ENCODE measurements around the gene SAE1. TPM values are rescaled to one million over a fixed set of nuclear protein-coding genes. Genes with fewer than 3 reads are reported as not detected.

SAE1 gene
- polyA plus RNA-seq, 3 donors, result 28.3 to 54.2 (median 46.5) TPM

GRCh38 chr19:47093254-47093653 is 37.4 kb upstream of the SAE1 start:
- no peak for DNase-seq
- Mint-ChIP-seq H3K36me3 (peaks cover 75 to 95% of the 10 kb centered on the region in 2 donors), H3K9me3 (no peaks in the 10 kb centered on the region), H3K4me3 (no peak overlapping the region), H3K4me1 (peaks cover 10% of the 10 kb centered on the region), H3K27ac (peak overlapping the region in 3 of 7 donors; percentile 0 to 65 (median 40)), H3K27me3 (ENCODE audit: low read depth in 3 of 3) (peaks cover 0 to 2% (median 0%) of the 10 kb centered on the region in 3 donors)
- TF ChIP-seq CTCF (IDR thresholded peaks at IDR 0.05), result no peak
- no peaks in the 10 kb centered on the region for H3K27me3 ChIP-seq (ENCODE audit: control insufficient read depth in 2 of 2, insufficient read depth in 2 of 2, low read length in 2 of 2)
- H3K9me3 ChIP-seq (replicated peaks in 1 of 2; ENCODE audit: control insufficient read depth in 1 of 2, insufficient read depth in 1 of 2, low read length in 2 of 2), result no peaks in the 10 kb centered on the region
- H4K20me1 ChIP-seq (ENCODE audit: insufficient read depth, low read length), result peaks cover 66% of the 10 kb centered on the region
- peaks cover 61 to 92% of the 10 kb centered on the region in 2 donors for H3K36me3 ChIP-seq (replicated peaks in 1 of 2; ENCODE audit: control insufficient read depth in 1 of 2, insufficient read depth in 2 of 2, low read length in 2 of 2)
- H2AFZ ChIP-seq (ENCODE audit: insufficient read depth, low read depth, low read length, poor library complexity, severe bottlenecking), result no peak overlapping the region
- no peak overlapping the region for H3K4me2 ChIP-seq (replicated peaks; ENCODE audit: extremely low read depth, low read length, poor library complexity, severe bottlenecking)
- intact Hi-C loops (cut with micrococcal nuclease), result no loop called here
- H3K4me1 ChIP-seq (ENCODE audit: control insufficient read depth in 1 of 2, insufficient read depth in 2 of 2, low read length in 2 of 2), result peaks cover 6 to 10% of the 10 kb centered on the region in 2 donors
- no peak overlapping the region for H3K9ac ChIP-seq (ENCODE audit: insufficient read depth, low read length, poor library complexity, severe bottlenecking)
- H3K27ac ChIP-seq (ENCODE audit: low read depth in 1 of 2, low read length in 2 of 2), result peak overlapping the region in 1 of 2 donors; percentile 22
- WGBS (ENCODE audit: insufficient coverage), result 98% methylated on average over 5 of the region's 5 CpGs
- no peak overlapping the region for H3K4me3 ChIP-seq (replicated peaks in 1 of 3; ENCODE audit: low read depth in 2 of 3, low read length in 3 of 3)
- peaks cover 58% of the 10 kb centered on the region for H3K79me2 ChIP-seq (ENCODE audit: insufficient read depth, low read length)

DNA sequence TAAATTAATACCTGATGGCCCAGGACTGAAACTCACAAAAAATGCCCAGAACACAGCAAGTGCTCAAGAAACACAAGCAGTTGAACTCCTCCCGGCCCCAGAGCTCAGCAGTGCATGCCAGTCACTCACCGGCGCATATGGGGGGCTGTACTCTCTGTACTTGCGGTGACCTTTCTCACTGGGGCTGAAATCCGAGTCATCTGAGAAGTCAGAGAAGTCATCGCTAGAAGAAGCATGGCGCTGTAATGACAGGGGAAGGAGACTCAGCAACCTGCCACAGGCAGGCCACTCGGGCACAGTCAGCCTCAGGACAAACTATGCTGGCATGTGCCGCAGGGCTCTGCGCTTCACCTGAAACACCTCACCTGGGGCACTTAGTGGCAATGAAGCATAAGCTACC is 36.8 kb upstream of the SAE1 start:
- Histone ChIP-seq H3K27ac (ENCODE audit: low read depth in 1 of 2, low read length in 2 of 2) (peak overlapping the region in 1 of 2 donors; percentile 22), H3K79me2 (ENCODE audit: insufficient read depth, low read length) (peaks cover 64% of the 10 kb centered on the region), H3K27me3 (ENCODE audit: control insufficient read depth in 2 of 2, insufficient read depth in 2 of 2, low read length in 2 of 2) (no peaks in the 10 kb centered on the region), H3K36me3 (replicated peaks in 1 of 2; ENCODE audit: control insufficient read depth in 1 of 2, insufficient read depth in 2 of 2, low read length in 2 of 2) (peaks cover 59 to 92% of the 10 kb centered on the region in 2 donors), H3K9ac (ENCODE audit: insufficient read depth, low read length, poor library complexity, severe bottlenecking) (no peak overlapping the region), H3K4me2 (replicated peaks; ENCODE audit: extremely low read depth, low read length, poor library complexity, severe bottlenecking) (no peak overlapping the region), H3K4me1 (ENCODE audit: control insufficient read depth in 1 of 2, insufficient read depth in 2 of 2, low read length in 2 of 2) (peaks cover 6 to 10% of the 10 kb centered on the region in 2 donors), H2AFZ (ENCODE audit: insufficient read depth, low read depth, low read length, poor library complexity, severe bottlenecking) (no peak overlapping the region), H4K20me1 (ENCODE audit: insufficient read depth, low read length) (peaks cover 72% of the 10 kb centered on the region), H3K4me3 (replicated peaks in 1 of 3; ENCODE audit: low read depth in 2 of 3, low read length in 3 of 3) (no peak overlapping the region), H3K9me3 (replicated peaks in 1 of 2; ENCODE audit: control insufficient read depth in 1 of 2, insufficient read depth in 1 of 2, low read length in 2 of 2) (no peaks in the 10 kb centered on the region)
- no peaks in the 10 kb centered on the region for H3K9me3 Mint-ChIP-seq
- TF ChIP-seq CTCF (IDR thresholded peaks at IDR 0.05), result no peak
- peak overlapping the region in 4 of 7 donors; percentile 0 to 65 (median 47) for H3K27ac Mint-ChIP-seq
- no peak for DNase-seq
- intact Hi-C loops (cut with micrococcal nuclease), result no loop called here
- H3K4me3 Mint-ChIP-seq, result no peak overlapping the region
- WGBS (ENCODE audit: insufficient coverage), result 95% methylated on average over 9 of the region's 10 CpGs
- H3K4me1 Mint-ChIP-seq, result peaks cover 10% of the 10 kb centered on the region
- H3K27me3 Mint-ChIP-seq (ENCODE audit: low read depth in 3 of 3), result peaks cover 0 to under 1% (median 0%) of the 10 kb centered on the region in 3 donors
- peaks cover 71 to 95% of the 10 kb centered on the region in 2 donors for H3K36me3 Mint-ChIP-seq
